Activated CD4-positive, alpha-beta T cell treated with anti-CD3 and anti-CD28 coated beads for 24 hours (primary cell): ENCODE results near the gene TVP23C.

Experiments used
- DNase-seq, 2 donors: peaks; one replicate each; pipeline ENCODE4 v3.0.0-alpha.2; 2020; ENCODE audit warnings: low read depth in 2 of 2

TVP23C gene

GRCh38 chr17:15465045-15465701 lies 98.1 kb downstream of the TVP23C start:
- no peak for DNase-seq

GRCh38 chr17:15464231-15464985 lies 98.9 kb downstream of the TVP23C start:
- DNase-seq = no peak

GRCh38 chr17:15462976-15463772 lies 100.1 kb downstream of the TVP23C start:
- no peak for DNase-seq

GRCh38 chr17:15457723-15458094 lies 105.6 kb downstream of the TVP23C start:
- DNase-seq = no peak

- no peak for DNase-seq
Observed at GRCh38 chr17:15456972-15457722, 106.1 kb downstream of the TVP23C start.

GRCh38 chr17:15456496-15456895 lies 106.8 kb downstream of the TVP23C start:
- DNase-seq = no peak

- no peak for DNase-seq
Observed at GRCh38 chr17:15454346-15454745, 108.9 kb downstream of the TVP23C start.

GRCh38 chr17:15453782-15454181 lies 109.5 kb downstream of the TVP23C start:
- DNase-seq = no peak

- no peak for DNase-seq
Observed at GRCh38 chr17:15453246-15453645, 110.0 kb downstream of the TVP23C start.

GRCh38 chr17:15452746-15453145 lies 110.5 kb downstream of the TVP23C start:
- no peak for DNase-seq
